ENCODE results near the gene DLK2. TPM values are rescaled to one million over a fixed set of nuclear protein-coding genes. Genes with fewer than 3 reads are reported as not detected.

The DLK2 gene
- not detected for total RNA-seq
- polyA plus RNA-seq (2013, experiment 1 of 2) = 0.68 TPM
- polyA plus RNA-seq (2013, experiment 2 of 2) = 0.46 TPM
- long read RNA-seq, experiment 1, partial matches to known transcripts = 0 of 1 reads
- long read RNA-seq, experiment 1, other reads (novel, unspliced or antisense) = 0 of 1 reads
- long read RNA-seq, experiment 2 = 0 reads
- long read RNA-seq, experiment 3, partial matches to known transcripts = 0 of 2 reads
- long read RNA-seq, experiment 3, other reads (novel, unspliced or antisense) = 1 of 2 reads
- long read RNA-seq, experiment 4 = 0 reads

GRCh38 chr6:43455531-43456428 is at the start of gene DLK2:
DLK2 (minus strand) TSS chr6:43455548; CDS start chr6:43454825, 723 bp downstream.
- Histone ChIP-seq H3K27ac (ENCODE audit: low read depth, low read length) (no peak within 1 kb of the TSS), H3K4me1 (ENCODE audit: control insufficient read depth, insufficient read depth, low read length) (no peaks in the 10 kb centered on the region), H3K27me3 (ENCODE audit: control insufficient read depth, insufficient read depth, low read length, poor library complexity, severe bottlenecking) (peaks cover 40% of the 10 kb centered on the region), H3K36me3 (ENCODE audit: control insufficient read depth, insufficient read depth, low read length) (no peaks in the 10 kb centered on the region), H3K4me3 (ENCODE audit: low read length) (peak within 1 kb of the TSS; percentile 76), H3K9ac (ENCODE audit: extremely low read depth, low read length, poor library complexity, severe bottlenecking) (no peak within 1 kb of the TSS), H3K9me3 (ENCODE audit: control insufficient read depth, low read length) (no peaks in the 10 kb centered on the region)
- peaks cover 7% of the 10 kb centered on the region for H3K36me3 Mint-ChIP-seq (ENCODE audit: low read depth)
- H3K4me3 Mint-ChIP-seq = peak within 1 kb of the TSS; percentile 54
- no peaks in the 10 kb centered on the region for H3K9me3 Mint-ChIP-seq
- H3K27ac Mint-ChIP-seq = no peak within 1 kb of the TSS
- peak; percentile 33 for TF ChIP-seq CTCF (conservative IDR thresholded peaks at IDR 0.05)
- peak; percentile 66 for DNase-seq
- peaks cover 6% of the 10 kb centered on the region for H3K4me1 Mint-ChIP-seq
- peaks cover 40% of the 10 kb centered on the region for H3K27me3 Mint-ChIP-seq (ENCODE audit: insufficient read depth)
- 3 to 10% methylated on average over 12 to 52 of the region's 55 CpGs for WGBS, 2 experiments (ENCODE audit: insufficient coverage in 1 of 2, insufficient read length in 1 of 2)

DNA sequence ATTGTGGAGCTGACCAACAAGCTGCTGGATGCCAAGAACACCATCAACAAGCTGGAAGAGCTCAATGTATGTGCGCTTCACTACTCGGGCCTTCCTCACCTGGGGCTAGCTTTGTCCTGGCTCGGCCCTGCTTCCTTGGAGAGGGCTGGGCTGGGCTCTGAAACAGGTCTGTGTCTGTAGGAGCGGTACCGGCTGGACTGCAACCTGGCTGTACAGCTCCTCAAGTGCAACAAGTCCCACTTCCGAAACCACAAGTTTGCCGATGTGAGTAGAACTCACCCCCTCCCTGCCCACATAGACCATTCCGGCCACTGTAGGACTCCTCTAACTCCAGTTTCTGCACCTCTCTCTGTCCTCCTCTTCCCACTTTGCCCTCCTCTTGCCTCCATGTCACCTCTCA is 48.1 kb upstream of the DLK2 start:
- DNase-seq = no peak
- Histone ChIP-seq H3K9me3 (ENCODE audit: control insufficient read depth, low read length) (no peaks in the 10 kb centered on the region), H3K9ac (ENCODE audit: extremely low read depth, low read length, poor library complexity, severe bottlenecking) (no peak overlapping the region), H3K4me3 (ENCODE audit: low read length) (no peak overlapping the region), H3K27me3 (ENCODE audit: control insufficient read depth, insufficient read depth, low read length, poor library complexity, severe bottlenecking) (peaks cover 10% of the 10 kb centered on the region), H3K4me1 (ENCODE audit: control insufficient read depth, insufficient read depth, low read length) (no peaks in the 10 kb centered on the region), H3K27ac (ENCODE audit: low read depth, low read length) (no peak overlapping the region), H3K36me3 (ENCODE audit: control insufficient read depth, insufficient read depth, low read length) (peaks cover 41% of the 10 kb centered on the region)
- no peak for TF ChIP-seq CTCF (conservative IDR thresholded peaks at IDR 0.05)
- H3K27me3 Mint-ChIP-seq (ENCODE audit: insufficient read depth) = peaks cover 16% of the 10 kb centered on the region
- no peak overlapping the region for H3K4me3 Mint-ChIP-seq
- H3K9me3 Mint-ChIP-seq = no peaks in the 10 kb centered on the region
- WGBS, 2 experiments (ENCODE audit: insufficient coverage in 1 of 2, insufficient read length in 1 of 2) = 94 to 98% methylated on average over 5 to 8 of the region's 8 CpGs
- H3K36me3 Mint-ChIP-seq (ENCODE audit: low read depth) = peaks cover 56% of the 10 kb centered on the region
- no peaks in the 10 kb centered on the region for H3K4me1 Mint-ChIP-seq
- H3K27ac Mint-ChIP-seq = no peak overlapping the region

DNA sequence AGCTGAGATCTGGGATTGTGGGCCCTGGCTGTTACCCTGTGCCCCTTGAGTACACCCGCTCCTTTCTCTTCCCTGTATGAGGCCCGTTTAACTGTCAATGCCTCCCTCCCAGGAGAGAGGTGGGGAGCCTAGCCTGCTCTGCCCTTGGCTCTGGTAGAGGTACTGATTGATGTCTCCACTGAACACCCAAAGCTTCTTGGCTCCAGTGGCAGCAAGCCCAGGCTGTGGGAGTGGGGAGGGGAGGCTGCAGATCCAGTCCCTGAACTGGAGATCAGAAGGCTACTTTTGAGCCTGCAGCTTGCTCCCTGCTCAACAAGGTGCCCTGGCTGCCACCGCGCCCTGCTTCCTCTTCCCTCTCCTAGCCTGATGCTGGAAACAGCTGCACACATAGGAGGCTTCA is 47.3 kb upstream of the DLK2 start:
- peaks cover 2% of the 10 kb centered on the region for H3K27me3 ChIP-seq (ENCODE audit: control insufficient read depth, insufficient read depth, low read length, poor library complexity, severe bottlenecking)
- H3K9ac ChIP-seq (ENCODE audit: extremely low read depth, low read length, poor library complexity, severe bottlenecking) = no peak overlapping the region
- H3K9me3 ChIP-seq (ENCODE audit: control insufficient read depth, low read length) = no peaks in the 10 kb centered on the region
- WGBS, 2 experiments (ENCODE audit: insufficient coverage in 1 of 2, insufficient read length in 1 of 2) = 93% methylated on average over 4 of the region's 4 CpGs; no CpG with 5 or more reads in 1 of the 2 experiments
- peaks cover 48% of the 10 kb centered on the region for H3K36me3 ChIP-seq (ENCODE audit: control insufficient read depth, insufficient read depth, low read length)
- no peak overlapping the region for H3K27ac ChIP-seq (ENCODE audit: low read depth, low read length)
- H3K4me3 ChIP-seq (ENCODE audit: low read length) = no peak overlapping the region
- no peak for TF ChIP-seq CTCF (conservative IDR thresholded peaks at IDR 0.05)
- Mint-ChIP-seq H3K9me3 (no peaks in the 10 kb centered on the region), H3K27me3 (ENCODE audit: insufficient read depth) (peaks cover 9% of the 10 kb centered on the region), H3K36me3 (ENCODE audit: low read depth) (peaks cover 60% of the 10 kb centered on the region), H3K27ac (peak overlapping the region; percentile 17), H3K4me1 (no peaks in the 10 kb centered on the region), H3K4me3 (no peak overlapping the region)
- H3K4me1 ChIP-seq (ENCODE audit: control insufficient read depth, insufficient read depth, low read length) = no peaks in the 10 kb centered on the region
- DNase-seq = no peak
